NCI-H82 treated with DMSO at 0.1 percent for 48 hours (cell line): ENCODE results near the gene CELSR1.

Experiments
- DNase-seq: peaks from one replicate; lab custom pipeline; 2025; ENCODE audit not compliant: unreplicated experiment; lab: John Stamatoyannopoulos, UW

The CELSR1 gene

GRCh38 chr22:46574993-46575910 lies 37.8 kb upstream of the CELSR1 start:
- DNase-seq: no peak

- no peak for DNase-seq
Observed at GRCh38 chr22:46574438-46574992, 37.1 kb upstream of the CELSR1 start.

GRCh38 chr22:46573781-46574437 lies 36.5 kb upstream of the CELSR1 start:
- no peak for DNase-seq

DNA sequence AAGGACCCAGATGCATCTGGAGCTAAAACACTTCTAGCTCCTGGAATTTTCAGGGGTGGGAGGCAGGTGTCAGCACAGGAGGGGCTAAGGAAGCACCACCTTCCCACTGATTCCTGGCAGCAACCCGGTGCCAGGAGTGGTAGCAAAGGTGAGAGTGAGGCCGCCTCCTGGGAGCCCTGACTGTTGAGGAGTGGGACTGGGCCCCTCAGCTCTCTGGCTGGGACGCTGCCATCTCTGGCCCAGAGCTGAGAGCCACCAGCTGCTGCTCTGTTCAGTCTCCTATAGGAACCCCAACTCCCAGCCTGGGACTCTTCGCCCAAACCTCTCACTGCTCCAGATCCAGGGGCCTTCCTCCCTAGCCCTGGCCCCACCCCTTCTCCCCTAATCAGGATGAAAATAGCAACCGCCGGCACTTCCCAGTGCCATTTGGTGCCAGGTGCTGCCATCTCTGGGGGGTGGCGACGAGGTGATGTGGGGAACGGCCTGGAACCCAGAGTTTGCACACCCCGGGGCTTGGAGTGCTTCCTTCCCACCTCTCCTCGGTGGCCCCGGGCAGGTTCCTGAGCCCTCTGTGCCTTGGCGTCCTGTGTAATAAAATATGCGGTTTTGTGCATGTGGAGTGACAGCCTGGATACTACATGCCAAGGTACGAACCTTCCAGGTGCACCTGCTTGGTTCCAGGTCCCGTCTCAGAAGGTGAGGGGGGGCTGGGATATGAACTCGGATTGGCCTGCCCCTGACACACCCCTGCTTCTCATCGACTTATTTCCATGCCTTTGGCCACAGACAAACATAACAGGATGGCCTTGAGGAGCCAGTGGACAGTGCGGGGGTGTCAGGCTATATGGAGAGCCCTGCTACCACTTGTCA lies 35.7 kb upstream of the CELSR1 start:
- DNase-seq: no peak

DNA sequence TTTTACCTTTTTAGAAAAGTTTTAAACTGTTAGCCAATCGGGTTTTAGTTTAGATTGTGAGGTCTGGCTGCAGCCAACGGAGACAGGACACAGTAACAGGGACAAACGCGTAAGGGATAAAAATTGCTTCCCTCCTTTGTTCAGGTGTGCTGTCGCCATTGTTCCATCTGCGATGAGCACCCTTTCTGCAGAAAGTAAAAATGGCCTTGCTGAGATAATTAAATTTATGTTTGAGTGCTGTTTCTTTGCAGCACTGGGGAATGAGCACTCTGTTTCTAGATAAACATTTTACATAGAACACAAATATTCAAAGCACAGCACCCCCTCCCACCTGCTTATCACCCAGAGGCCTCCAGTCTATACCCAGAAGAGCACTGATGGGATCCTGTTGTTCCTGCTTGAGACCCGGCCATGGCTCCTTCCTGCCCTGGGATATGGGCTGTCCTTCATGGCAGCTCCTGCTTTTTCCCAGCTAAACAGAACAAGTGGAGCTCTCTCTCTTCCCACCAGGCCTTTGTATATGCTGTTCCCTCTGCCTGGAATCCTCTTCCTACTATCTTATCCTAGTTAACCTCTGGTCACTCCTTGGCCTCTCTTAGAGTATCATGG lies 34.3 kb upstream of the CELSR1 start:
- no peak for DNase-seq

DNA sequence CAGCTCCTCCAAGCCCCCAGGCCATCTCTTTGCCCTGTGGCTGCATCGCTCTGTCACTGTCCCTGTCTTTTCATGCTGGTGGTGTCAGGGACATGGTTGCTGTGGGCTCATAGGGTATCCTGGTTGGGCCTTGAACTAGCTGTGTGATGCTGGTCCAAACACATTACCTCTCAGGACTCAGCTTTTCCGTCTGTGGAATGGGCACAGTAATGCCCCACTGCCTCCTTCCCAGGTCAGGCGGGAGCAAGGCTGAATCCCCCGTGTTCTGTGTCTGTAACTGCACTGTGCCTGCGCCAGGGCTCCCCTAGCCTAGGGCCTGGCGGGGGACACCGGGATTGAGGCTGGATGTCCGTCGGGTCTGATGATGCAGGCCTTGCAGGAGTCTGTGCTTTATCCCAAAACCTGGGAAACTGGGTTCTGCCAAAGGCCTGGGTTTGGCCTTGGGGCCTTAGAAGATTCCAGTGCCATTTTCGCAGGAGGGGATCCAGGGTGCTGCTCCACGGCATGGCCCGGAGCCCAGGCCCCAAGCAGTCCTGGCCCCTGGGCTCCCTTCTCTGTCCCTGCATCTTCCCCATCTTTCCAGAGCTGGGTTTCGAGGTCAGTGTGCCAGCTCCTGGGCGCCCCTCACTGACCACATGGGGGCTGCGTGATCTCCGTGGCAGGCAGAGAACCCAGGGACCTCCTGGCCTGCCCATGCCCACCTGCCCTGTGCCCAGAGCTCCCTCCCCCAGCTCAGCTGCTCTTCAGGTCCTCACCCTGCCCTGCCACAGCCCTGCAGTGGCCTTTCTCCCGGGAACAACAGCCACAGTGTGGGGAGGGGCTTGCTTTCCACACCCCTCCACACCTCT lies 32.7 kb upstream of the CELSR1 start:
- no peak for DNase-seq

DNA sequence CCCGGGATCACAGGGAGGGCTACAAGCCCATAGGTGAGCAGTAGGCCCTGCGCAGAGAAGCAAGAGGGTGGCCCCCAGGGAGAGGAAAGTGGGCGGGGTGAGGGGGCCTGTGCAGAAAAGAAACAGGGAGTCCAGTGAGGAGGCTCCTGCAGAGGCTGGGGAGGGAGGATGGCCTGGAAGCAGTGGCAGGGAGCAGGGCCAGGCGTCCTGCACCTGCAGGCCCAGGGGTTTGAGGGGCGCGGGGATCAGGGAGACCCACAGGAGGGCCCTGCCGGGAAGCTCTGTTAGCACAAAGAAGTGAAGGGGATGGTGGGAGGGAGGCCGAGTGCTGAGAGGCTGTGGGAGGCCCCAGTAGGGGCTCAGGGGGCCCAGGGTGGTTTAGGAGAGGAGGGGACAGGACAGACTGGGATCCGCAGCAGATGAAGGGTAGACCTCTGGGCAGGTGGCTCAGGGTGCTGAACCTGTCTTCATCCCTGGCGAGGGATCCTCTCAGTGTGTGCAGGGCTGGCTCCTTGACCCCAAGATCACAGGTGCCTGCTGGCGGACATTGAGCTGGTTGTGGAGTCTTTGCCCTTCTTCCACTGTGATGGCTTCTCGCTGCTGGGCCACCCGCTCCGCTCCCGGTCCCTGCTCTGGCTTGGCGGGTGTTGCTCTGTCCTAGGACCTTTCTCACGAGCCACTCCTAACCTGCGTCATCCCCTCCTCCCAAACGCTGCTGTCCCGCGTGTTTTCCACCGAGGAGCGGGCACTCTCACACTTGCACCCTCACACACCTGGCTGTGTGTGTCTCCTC lies 31.8 kb upstream of the CELSR1 start:
- DNase-seq: no peak

DNA sequence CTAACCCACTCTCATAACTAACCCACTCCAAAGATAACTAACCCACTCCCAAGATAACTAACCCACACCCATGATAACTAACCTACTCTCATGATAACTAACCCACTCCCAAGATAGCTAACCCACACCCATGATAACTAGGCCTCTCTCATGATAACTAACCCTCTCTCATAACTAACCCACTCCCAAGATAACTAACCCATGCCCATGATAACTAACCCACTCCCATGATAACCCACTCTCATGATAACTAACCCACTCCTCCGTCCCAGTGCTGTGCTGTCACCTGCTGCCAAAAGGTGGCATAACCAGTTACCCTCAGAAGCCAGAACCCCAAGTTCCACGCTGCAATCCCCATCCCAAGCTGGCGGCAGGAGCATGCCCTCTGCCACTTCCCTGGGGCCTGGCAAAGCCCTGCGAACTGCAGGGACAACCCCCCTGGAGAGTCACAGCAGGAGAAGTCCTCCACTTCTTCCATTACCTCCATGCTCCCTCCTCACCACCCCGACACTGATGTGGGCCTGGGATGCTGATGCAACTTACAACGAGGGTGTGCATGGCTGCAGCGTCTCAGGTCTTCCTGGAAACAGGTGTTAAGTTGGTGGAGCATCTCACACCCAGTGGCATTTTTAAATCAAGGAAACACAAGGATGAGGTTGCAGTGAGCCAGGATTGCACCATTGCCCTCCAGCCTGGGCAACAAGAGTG lies 30.8 kb upstream of the CELSR1 start:
- DNase-seq: no peak

DNA sequence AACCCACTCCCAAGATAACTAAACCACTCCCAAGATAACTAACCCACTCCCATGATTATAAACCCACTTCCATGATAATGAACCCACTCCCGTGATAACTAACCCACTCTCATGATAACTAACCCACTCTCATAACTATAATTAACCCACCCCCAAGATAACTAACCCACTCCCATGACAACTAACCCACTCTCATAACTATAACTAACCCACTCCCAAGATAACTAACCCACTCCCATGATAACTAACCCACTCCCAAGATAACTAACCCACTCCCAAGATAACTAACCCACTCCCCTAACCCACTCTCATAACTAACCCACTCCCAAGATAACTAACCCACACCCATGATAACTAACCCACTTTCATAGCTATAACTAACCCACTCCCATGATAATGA lies 30.1 kb upstream of the CELSR1 start:
- no peak for DNase-seq

DNA sequence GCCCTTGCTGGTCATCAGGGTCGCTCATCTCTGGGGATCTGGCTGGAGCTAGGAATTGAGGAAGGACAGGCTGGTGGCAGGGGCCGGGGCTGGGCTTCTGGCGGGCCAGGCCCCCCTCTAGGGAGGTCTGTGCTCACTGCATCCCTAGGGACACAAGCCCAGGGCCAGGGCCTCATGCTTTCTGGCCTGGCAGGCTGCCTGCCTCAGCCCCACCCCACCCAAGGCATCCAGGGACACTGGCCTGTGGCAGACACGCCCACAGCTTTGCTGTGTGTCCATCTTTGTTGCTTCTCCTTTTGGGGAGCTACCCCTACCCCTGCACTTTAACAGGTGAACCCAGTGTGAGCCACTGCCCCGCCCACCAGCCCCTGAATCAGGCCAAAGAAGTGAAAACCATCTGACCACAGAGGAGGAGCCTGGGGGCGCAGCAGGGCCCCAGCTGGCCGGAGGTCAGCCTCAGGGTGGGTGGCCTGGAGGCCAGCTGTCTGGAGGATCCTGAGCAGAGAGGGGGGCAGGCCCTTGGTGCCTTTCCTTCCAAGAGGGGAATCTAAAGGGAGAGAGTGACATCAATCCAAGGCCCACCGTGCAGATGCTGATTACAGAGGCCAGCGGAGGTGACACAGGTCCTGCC lies 26.8 kb upstream of the CELSR1 start:
- no peak for DNase-seq

GRCh38 chr22:46563381-46564083 lies 26.1 kb upstream of the CELSR1 start:
- peak; percentile 60 for DNase-seq

DNA sequence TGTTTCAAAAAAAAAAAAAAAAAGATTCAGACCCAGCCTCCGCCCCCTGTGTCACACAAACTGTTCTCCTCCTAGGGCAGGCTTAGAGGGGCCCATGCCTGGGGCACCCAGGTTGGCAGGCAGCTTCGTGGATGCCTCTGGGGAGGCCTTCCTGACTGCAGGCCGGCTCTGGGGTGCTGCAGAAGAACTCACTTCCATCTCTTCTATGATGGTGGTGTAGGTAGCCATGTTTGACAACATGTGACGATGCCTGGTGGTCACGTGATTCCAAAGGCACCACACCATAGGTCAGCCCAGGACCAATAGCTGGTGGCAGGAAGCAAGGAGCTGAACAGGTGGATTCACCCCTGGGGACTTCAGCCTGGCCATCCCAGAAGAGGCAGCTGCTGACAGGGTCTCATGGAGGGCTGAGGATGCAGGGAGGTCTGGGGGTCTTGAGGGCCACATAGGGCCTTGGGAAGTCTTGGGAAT lies 24.1 kb upstream of the CELSR1 start:
- no peak for DNase-seq

- DNase-seq: no peak
Observed at GRCh38 chr22:46560696-46561295, 23.4 kb upstream of the CELSR1 start.

DNA sequence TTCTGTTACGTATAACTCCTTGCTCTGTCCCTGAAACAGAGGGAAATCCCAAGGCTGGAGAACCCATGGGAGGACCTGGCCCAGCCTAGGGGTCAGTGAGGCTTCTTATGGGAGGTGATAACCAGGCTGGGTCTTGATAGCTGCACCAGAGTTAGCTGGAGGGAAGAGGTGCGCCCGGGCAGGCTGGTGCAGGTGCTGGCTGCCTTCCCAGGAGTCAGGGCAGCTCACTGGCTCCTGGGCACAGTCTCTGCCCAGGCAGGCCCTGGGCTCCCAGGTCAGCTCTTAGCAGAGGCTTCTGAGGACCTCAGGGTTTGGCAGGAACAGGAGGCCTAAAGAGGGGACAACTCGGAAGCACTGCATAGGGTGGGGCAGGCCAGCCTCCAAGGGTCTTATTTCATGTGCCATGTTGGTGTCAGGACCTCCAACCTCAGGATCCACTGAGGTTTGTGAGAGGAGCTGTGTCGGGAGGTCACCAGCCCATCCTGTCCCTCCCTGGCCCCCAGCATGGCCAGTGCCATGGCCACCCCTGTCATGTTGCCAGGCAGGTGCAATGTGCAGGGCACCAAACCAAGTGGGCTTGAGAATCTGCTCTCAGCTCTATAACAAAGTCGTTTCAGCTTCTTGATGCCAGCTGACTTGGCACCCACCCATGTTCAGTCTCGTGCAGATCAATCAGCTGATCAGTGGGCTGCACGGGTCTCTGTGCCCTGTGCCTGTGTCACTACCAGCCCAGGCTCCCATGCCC lies 20.5 kb upstream of the CELSR1 start:
- DNase-seq: no peak

DNA sequence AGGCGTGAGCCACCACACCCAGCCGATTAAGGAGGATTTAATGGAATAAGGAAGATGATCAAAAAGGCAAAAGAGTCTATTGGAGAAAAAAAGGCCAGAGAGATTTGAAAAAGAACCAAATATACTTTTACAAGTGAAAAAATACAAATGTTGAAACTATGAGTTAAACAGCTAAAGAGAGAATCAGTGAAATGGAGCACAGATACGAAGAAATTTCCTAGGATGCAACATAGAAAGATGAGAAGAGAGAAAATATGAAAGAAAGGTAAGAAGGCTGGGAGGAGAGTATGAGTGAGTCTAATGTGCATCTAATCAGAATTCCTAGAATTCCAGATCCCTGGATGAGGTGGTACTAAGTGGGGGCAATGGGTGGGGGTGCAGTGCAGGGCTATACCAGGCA lies 19.4 kb upstream of the CELSR1 start:
- DNase-seq: no peak

GRCh38 chr22:46553189-46553588 lies 15.8 kb upstream of the CELSR1 start:
- no peak for DNase-seq
